ENCODE data around the gene SLC1A3.

Gene SLC1A3

GRCh38 chr5:36706662-36707061 is 100.3 kb downstream of the SLC1A3 start:
- TF ChIP-seq CTCF (conservative IDR thresholded peaks at IDR 0.05; ENCODE audit: low read length) (no peak), EZH2phosphoT487 (IDR thresholded peaks at IDR 0.05; ENCODE audit: borderline replicate concordance) (no peak)
- Histone ChIP-seq H3K4me1 (ENCODE audit: insufficient read depth, low read length, poor library complexity, severe bottlenecking) (no peaks in the 10 kb centered on the region), H3K36me3 (ENCODE audit: insufficient read depth, low read length) (peaks cover 38% of the 10 kb centered on the region), H3F3A (ENCODE audit: low read depth) (no peaks in the 10 kb centered on the region), H3K9me3 (ENCODE audit: insufficient read depth, low read depth, low read length) (peaks cover 7% of the 10 kb centered on the region; the same call in 1 of the 2 replicates), H2AFZ (ENCODE audit: low read length) (no peak overlapping the region), H4K20me1 (ENCODE audit: insufficient read depth, low read length, poor library complexity, severe bottlenecking) (no peaks in the 10 kb centered on the region), H3K4me3 (ENCODE audit: low read length, poor library complexity, severe bottlenecking) (no peak overlapping the region), H3K79me2 (ENCODE audit: insufficient read depth, low read length) (peaks cover 43% of the 10 kb centered on the region; the same call in 1 of the 2 replicates), H3K9ac (ENCODE audit: low read depth, low read length, poor library complexity, severe bottlenecking) (no peak overlapping the region), H3K9me2 (replicated peaks; ENCODE audit: low read depth, low read length) (no peaks in the 10 kb centered on the region), H3K27me3 (ENCODE audit: insufficient read depth, low read length, poor library complexity, severe bottlenecking) (no peaks in the 10 kb centered on the region), H3K4me2 (ENCODE audit: low read depth, low read length, poor library complexity, severe bottlenecking) (no peak overlapping the region)

- Histone ChIP-seq H2AFZ (ENCODE audit: low read length) (no peak overlapping the region), H4K20me1 (ENCODE audit: insufficient read depth, low read length, poor library complexity, severe bottlenecking) (no peaks in the 10 kb centered on the region), H3K9me2 (replicated peaks; ENCODE audit: low read depth, low read length) (no peaks in the 10 kb centered on the region), H3K4me2 (ENCODE audit: low read depth, low read length, poor library complexity, severe bottlenecking) (no peak overlapping the region), H3K27me3 (ENCODE audit: insufficient read depth, low read length, poor library complexity, severe bottlenecking) (no peaks in the 10 kb centered on the region), H3F3A (ENCODE audit: low read depth) (no peaks in the 10 kb centered on the region), H3K36me3 (ENCODE audit: insufficient read depth, low read length) (peaks cover 18% of the 10 kb centered on the region; the same call in 1 of the 2 replicates), H3K79me2 (ENCODE audit: insufficient read depth, low read length) (peaks cover 53% of the 10 kb centered on the region; the same call in 1 of the 2 replicates), H3K9ac (ENCODE audit: low read depth, low read length, poor library complexity, severe bottlenecking) (no peak overlapping the region), H3K9me3 (ENCODE audit: insufficient read depth, low read depth, low read length) (peaks cover 7% of the 10 kb centered on the region; the same call in 1 of the 2 replicates), H3K4me1 (ENCODE audit: insufficient read depth, low read length, poor library complexity, severe bottlenecking) (no peaks in the 10 kb centered on the region), H3K4me3 (ENCODE audit: low read length, poor library complexity, severe bottlenecking) (no peak overlapping the region)
- TF ChIP-seq EZH2phosphoT487 (IDR thresholded peaks at IDR 0.05; ENCODE audit: borderline replicate concordance) (no peak), CTCF (conservative IDR thresholded peaks at IDR 0.05; ENCODE audit: low read length) (peak; percentile 18; the same call in 1 of the 2 replicates)
These were observed 102.6 kb downstream of the SLC1A3 start for GRCh38 chr5:36708996-36709395.

GRCh38 chr5:36710039-36710438 is 103.6 kb downstream of the SLC1A3 start:
- H3K36me3 ChIP-seq (ENCODE audit: insufficient read depth, low read length), result peaks cover 8% of the 10 kb centered on the region; the same call in 1 of the 2 replicates
- TF ChIP-seq CTCF (conservative IDR thresholded peaks at IDR 0.05; ENCODE audit: low read length), result no peak
- TF ChIP-seq EZH2phosphoT487 (IDR thresholded peaks at IDR 0.05; ENCODE audit: borderline replicate concordance), result no peak

More at GRCh38 chr5:36710039-36710438, 103.6 kb downstream of the SLC1A3 start:
- Histone ChIP-seq H3F3A (ENCODE audit: low read depth) (no peaks in the 10 kb centered on the region), H3K27me3 (ENCODE audit: insufficient read depth, low read length, poor library complexity, severe bottlenecking) (no peaks in the 10 kb centered on the region), H3K9ac (ENCODE audit: low read depth, low read length, poor library complexity, severe bottlenecking) (no peak overlapping the region), H3K4me2 (ENCODE audit: low read depth, low read length, poor library complexity, severe bottlenecking) (no peak overlapping the region), H2AFZ (ENCODE audit: low read length) (no peak overlapping the region), H3K4me3 (ENCODE audit: low read length, poor library complexity, severe bottlenecking) (no peak overlapping the region), H3K4me1 (ENCODE audit: insufficient read depth, low read length, poor library complexity, severe bottlenecking) (no peaks in the 10 kb centered on the region), H3K9me2 (replicated peaks; ENCODE audit: low read depth, low read length) (no peaks in the 10 kb centered on the region), H3K9me3 (ENCODE audit: insufficient read depth, low read depth, low read length) (peaks cover 7% of the 10 kb centered on the region; the same call in 1 of the 2 replicates), H3K79me2 (ENCODE audit: insufficient read depth, low read length) (peaks cover 57% of the 10 kb centered on the region; the same call in 1 of the 2 replicates), H4K20me1 (ENCODE audit: insufficient read depth, low read length, poor library complexity, severe bottlenecking) (no peaks in the 10 kb centered on the region)
